Measurements from ENCODE around the gene CDADC1.

CDADC1 gene

GRCh38 chr13:49247643-49248621 lies at the start of gene CDADC1:
CDADC1 (plus strand) TSS chr13:49247925; CDS start chr13:49248038, 113 bp downstream.
- Histone ChIP-seq H3K4me3 (ENCODE audit: low read depth, low read length) (peak within 1 kb of the TSS; percentile 86), H3K27me3 (ENCODE audit: control insufficient read depth, insufficient read depth, low read length) (no peaks in the 10 kb centered on the region; the same call in 1 of the 2 replicates), H3K36me3 (ENCODE audit: control insufficient read depth, insufficient read depth, low read length) (no peaks in the 10 kb centered on the region), H3K9ac (ENCODE audit: low read depth, low read length) (peak within 1 kb of the TSS; percentile 50), H3K4me1 (ENCODE audit: control insufficient read depth, insufficient read depth, low read length) (0 out of 2 replicates have a peak, but pooled peaks cover 3% of the 10 kb centered on the region), H3K27ac (ENCODE audit: low read depth, low read length) (peak within 1 kb of the TSS; percentile 71), H3K9me3 (ENCODE audit: control insufficient read depth, insufficient read depth, low read length) (no peaks in the 10 kb centered on the region)

- H3K4me3 ChIP-seq (ENCODE audit: low read depth, low read length), result no peak overlapping the region
- no peaks in the 10 kb centered on the region for H3K9me3 ChIP-seq (ENCODE audit: control insufficient read depth, insufficient read depth, low read length)
- H3K27me3 ChIP-seq (ENCODE audit: control insufficient read depth, insufficient read depth, low read length), result no peaks in the 10 kb centered on the region
- H3K27ac ChIP-seq (ENCODE audit: low read depth, low read length), result no peak overlapping the region
- H3K36me3 ChIP-seq (ENCODE audit: control insufficient read depth, insufficient read depth, low read length), result peaks cover 76% of the 10 kb centered on the region
- no peak overlapping the region for H3K9ac ChIP-seq (ENCODE audit: low read depth, low read length)
- no peaks in the 10 kb centered on the region for H3K4me1 ChIP-seq (ENCODE audit: control insufficient read depth, insufficient read depth, low read length)
Observed at GRCh38 chr13:49206641-49207040, 41.1 kb upstream of the CDADC1 start.

- Histone ChIP-seq H3K9ac (ENCODE audit: low read depth, low read length) (no peak overlapping the region), H3K36me3 (ENCODE audit: control insufficient read depth, insufficient read depth, low read length) (peaks cover 56% of the 10 kb centered on the region), H3K27me3 (ENCODE audit: control insufficient read depth, insufficient read depth, low read length) (no peaks in the 10 kb centered on the region), H3K4me3 (ENCODE audit: low read depth, low read length) (no peak overlapping the region), H3K27ac (ENCODE audit: low read depth, low read length) (no peak overlapping the region), H3K4me1 (ENCODE audit: control insufficient read depth, insufficient read depth, low read length) (no peaks in the 10 kb centered on the region), H3K9me3 (ENCODE audit: control insufficient read depth, insufficient read depth, low read length) (no peaks in the 10 kb centered on the region)
Observed at GRCh38 chr13:49208619-49209018, 39.1 kb upstream of the CDADC1 start.

DNA sequence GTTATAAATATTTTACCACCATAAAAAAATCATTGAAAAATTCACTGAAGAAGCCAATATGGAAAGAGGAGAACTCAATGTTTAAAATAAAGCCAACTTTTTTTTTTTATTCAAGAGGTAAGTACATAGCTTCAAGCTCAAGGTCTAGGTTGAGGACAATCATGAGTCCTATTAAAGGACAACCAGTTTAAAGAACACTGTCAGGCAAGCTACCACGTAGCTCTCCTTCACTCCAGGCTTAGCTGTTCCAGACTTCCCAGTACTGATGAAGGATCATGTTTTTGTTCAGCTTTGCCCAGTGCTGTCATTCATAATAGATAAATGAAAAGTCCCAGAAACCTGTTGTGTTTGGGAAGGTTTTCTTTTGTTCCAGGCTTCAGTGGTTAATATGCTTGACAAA lies 37.6 kb upstream of the CDADC1 start:
- Histone ChIP-seq H3K4me1 (ENCODE audit: control insufficient read depth, insufficient read depth, low read length) (0 out of 2 replicates have a peak, but pooled peaks cover 8% of the 10 kb centered on the region), H3K9ac (ENCODE audit: low read depth, low read length) (no peak overlapping the region), H3K9me3 (ENCODE audit: control insufficient read depth, insufficient read depth, low read length) (no peaks in the 10 kb centered on the region), H3K27ac (ENCODE audit: low read depth, low read length) (no peak overlapping the region), H3K36me3 (ENCODE audit: control insufficient read depth, insufficient read depth, low read length) (peaks cover 41% of the 10 kb centered on the region), H3K27me3 (ENCODE audit: control insufficient read depth, insufficient read depth, low read length) (no peaks in the 10 kb centered on the region), H3K4me3 (ENCODE audit: low read depth, low read length) (no peak overlapping the region)

GRCh38 chr13:49210669-49211068 lies 37.1 kb upstream of the CDADC1 start:
- no peak overlapping the region for H3K4me3 ChIP-seq (ENCODE audit: low read depth, low read length)

DNA sequence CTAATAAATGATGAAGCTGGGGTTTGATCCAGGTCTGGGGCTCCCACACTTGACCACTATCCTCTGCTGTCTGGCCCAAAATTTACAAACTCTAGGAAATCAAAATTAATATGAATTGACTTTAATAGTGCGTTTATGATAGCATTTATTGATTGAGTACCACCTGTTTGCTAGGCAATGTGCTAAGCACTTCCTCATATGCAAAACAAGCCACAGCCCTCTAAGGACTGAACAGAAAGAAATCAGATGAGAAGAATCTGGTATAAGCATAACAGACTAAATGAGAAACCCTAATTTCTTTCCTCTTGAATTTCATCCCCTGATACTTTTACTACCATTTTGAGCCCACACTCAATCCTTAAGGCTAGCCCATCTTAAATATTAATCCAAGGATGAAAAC lies 34.2 kb upstream of the CDADC1 start:
- Histone ChIP-seq H3K4me3 (ENCODE audit: low read depth, low read length) (no peak overlapping the region), H3K4me1 (ENCODE audit: control insufficient read depth, insufficient read depth, low read length) (peaks cover 14% of the 10 kb centered on the region; the same call in 1 of the 2 replicates), H3K36me3 (ENCODE audit: control insufficient read depth, insufficient read depth, low read length) (0 out of 2 replicates have a peak, but pooled peaks cover 7% of the 10 kb centered on the region), H3K27ac (ENCODE audit: low read depth, low read length) (no peak overlapping the region), H3K9ac (ENCODE audit: low read depth, low read length) (no peak overlapping the region), H3K27me3 (ENCODE audit: control insufficient read depth, insufficient read depth, low read length) (peaks cover 27% of the 10 kb centered on the region), H3K9me3 (ENCODE audit: control insufficient read depth, insufficient read depth, low read length) (no peaks in the 10 kb centered on the region)

More at GRCh38 chr13:49210669-49211068, 37.1 kb upstream of the CDADC1 start:
- H3K36me3 ChIP-seq (ENCODE audit: control insufficient read depth, insufficient read depth, low read length), result peaks cover 36% of the 10 kb centered on the region
- H3K9ac ChIP-seq (ENCODE audit: low read depth, low read length), result no peak overlapping the region
- H3K27me3 ChIP-seq (ENCODE audit: control insufficient read depth, insufficient read depth, low read length), result no peaks in the 10 kb centered on the region
- no peak overlapping the region for H3K27ac ChIP-seq (ENCODE audit: low read depth, low read length)
- H3K4me1 ChIP-seq (ENCODE audit: control insufficient read depth, insufficient read depth, low read length), result 0 out of 2 replicates have a peak, but pooled peaks cover 8% of the 10 kb centered on the region
- no peaks in the 10 kb centered on the region for H3K9me3 ChIP-seq (ENCODE audit: control insufficient read depth, insufficient read depth, low read length)

GRCh38 chr13:49213997-49214916 lies 33.5 kb upstream of the CDADC1 start:
- H3K27ac ChIP-seq (ENCODE audit: low read depth, low read length), result peak overlapping the region; percentile 21
- no peaks in the 10 kb centered on the region for H3K9me3 ChIP-seq (ENCODE audit: control insufficient read depth, insufficient read depth, low read length)
- no peak overlapping the region for H3K4me3 ChIP-seq (ENCODE audit: low read depth, low read length)
- no peak overlapping the region for H3K9ac ChIP-seq (ENCODE audit: low read depth, low read length)
- peaks cover 18% of the 10 kb centered on the region for H3K4me1 ChIP-seq (ENCODE audit: control insufficient read depth, insufficient read depth, low read length)
- H3K27me3 ChIP-seq (ENCODE audit: control insufficient read depth, insufficient read depth, low read length), result peaks cover 34% of the 10 kb centered on the region
- no peaks in the 10 kb centered on the region for H3K36me3 ChIP-seq (ENCODE audit: control insufficient read depth, insufficient read depth, low read length)

GRCh38 chr13:49214917-49215376 lies 32.8 kb upstream of the CDADC1 start:
- peaks cover 18% of the 10 kb centered on the region for H3K4me1 ChIP-seq (ENCODE audit: control insufficient read depth, insufficient read depth, low read length)
- H3K27me3 ChIP-seq (ENCODE audit: control insufficient read depth, insufficient read depth, low read length), result peaks cover 41% of the 10 kb centered on the region
- H3K4me3 ChIP-seq (ENCODE audit: low read depth, low read length), result no peak overlapping the region
- no peaks in the 10 kb centered on the region for H3K9me3 ChIP-seq (ENCODE audit: control insufficient read depth, insufficient read depth, low read length)
- H3K9ac ChIP-seq (ENCODE audit: low read depth, low read length), result no peak overlapping the region
- H3K27ac ChIP-seq (ENCODE audit: low read depth, low read length), result peak overlapping the region; percentile 21
- no peaks in the 10 kb centered on the region for H3K36me3 ChIP-seq (ENCODE audit: control insufficient read depth, insufficient read depth, low read length)

DNA sequence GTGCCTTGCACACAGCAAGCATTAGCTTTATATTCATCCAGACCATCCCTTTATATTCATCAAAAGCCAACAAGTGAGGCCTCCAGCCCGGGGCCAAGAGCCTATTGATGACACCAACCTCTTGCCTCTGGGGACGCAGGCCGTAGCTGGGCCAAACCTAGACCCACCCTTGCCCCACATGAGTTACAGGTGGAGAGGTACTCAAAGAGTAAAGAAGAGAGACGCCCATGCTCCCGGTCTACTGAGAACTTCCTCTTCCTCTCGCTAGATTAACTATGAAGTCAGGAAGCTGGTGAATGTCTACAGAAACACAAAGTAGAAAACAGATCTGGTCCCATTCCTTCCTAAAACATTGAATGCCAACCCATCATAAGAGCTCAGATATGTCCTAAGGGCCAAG lies 31.4 kb upstream of the CDADC1 start:
- Histone ChIP-seq H3K27me3 (ENCODE audit: control insufficient read depth, insufficient read depth, low read length) (peaks cover 55% of the 10 kb centered on the region), H3K27ac (ENCODE audit: low read depth, low read length) (no peak overlapping the region), H3K9me3 (ENCODE audit: control insufficient read depth, insufficient read depth, low read length) (no peaks in the 10 kb centered on the region), H3K4me3 (ENCODE audit: low read depth, low read length) (no peak overlapping the region), H3K4me1 (ENCODE audit: control insufficient read depth, insufficient read depth, low read length) (peaks cover 18% of the 10 kb centered on the region), H3K9ac (ENCODE audit: low read depth, low read length) (no peak overlapping the region), H3K36me3 (ENCODE audit: control insufficient read depth, insufficient read depth, low read length) (no peaks in the 10 kb centered on the region)

- Histone ChIP-seq H3K27ac (ENCODE audit: low read depth, low read length) (no peak overlapping the region), H3K9me3 (ENCODE audit: control insufficient read depth, insufficient read depth, low read length) (no peaks in the 10 kb centered on the region), H3K4me3 (ENCODE audit: low read depth, low read length) (peak overlapping the region; percentile 61), H3K9ac (ENCODE audit: low read depth, low read length) (no peak overlapping the region), H3K36me3 (ENCODE audit: control insufficient read depth, insufficient read depth, low read length) (no peaks in the 10 kb centered on the region), H3K27me3 (ENCODE audit: control insufficient read depth, insufficient read depth, low read length) (peaks cover 72% of the 10 kb centered on the region), H3K4me1 (ENCODE audit: control insufficient read depth, insufficient read depth, low read length) (peaks cover 18% of the 10 kb centered on the region)
Observed at GRCh38 chr13:49217962-49218492, 29.7 kb upstream of the CDADC1 start.
